UCSD-AML1 (cell line): ENCODE results near the gene RC3H2.

Experiments
- DNase-seq: peaks from one replicate; lab custom pipeline; 2025; ENCODE audit not compliant: unreplicated experiment; lab: John Stamatoyannopoulos, UW

RC3H2 gene

DNA sequence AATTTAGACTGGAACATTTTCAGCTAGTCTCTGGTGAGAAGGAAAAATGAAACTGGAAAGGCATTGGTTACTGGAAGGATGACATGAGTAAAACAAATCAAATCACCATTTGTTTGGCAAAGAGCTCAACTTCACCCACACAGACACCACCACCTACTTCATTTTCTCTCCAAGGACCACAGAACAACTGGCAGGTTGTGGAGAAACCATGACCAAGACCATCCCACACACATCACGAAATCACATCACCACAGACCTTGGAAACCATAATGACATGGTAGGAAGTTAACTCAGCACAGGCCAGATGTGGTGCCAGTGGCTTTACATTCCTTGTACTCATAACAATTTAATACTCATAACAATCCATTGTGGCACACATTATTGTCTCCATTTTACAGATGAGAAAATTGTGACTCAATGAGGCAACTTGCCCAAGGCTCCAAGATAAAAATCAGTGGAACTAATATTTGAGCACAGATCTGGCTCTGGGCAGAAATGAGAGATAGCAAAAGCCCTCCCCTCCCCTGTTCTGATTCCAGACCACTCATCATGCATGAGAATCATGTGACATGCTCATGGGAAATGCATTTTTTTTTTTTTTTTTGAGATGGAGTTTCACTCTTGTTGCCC is 97.8 kb downstream of the RC3H2 start:
- no peak for DNase-seq

DNA sequence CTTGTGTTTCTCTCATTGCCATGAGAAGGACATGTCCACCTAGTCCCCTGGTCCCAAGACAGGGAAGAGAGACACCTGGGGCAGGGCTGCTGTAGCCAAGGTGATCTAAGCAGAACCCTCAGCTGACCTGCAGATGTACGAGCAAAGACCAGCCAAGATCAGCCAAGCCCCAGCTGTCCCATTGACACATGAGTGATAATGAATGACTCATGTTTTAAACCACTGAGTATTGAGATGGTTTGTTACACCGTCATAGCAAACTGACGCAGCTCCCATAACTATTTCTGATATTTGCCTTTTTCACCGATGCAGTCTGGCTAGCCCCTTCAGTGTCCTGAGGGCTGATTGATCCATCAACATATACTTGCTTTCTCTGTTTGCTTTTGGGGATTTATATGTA is 98.5 kb downstream of the RC3H2 start:
- DNase-seq = no peak

DNA sequence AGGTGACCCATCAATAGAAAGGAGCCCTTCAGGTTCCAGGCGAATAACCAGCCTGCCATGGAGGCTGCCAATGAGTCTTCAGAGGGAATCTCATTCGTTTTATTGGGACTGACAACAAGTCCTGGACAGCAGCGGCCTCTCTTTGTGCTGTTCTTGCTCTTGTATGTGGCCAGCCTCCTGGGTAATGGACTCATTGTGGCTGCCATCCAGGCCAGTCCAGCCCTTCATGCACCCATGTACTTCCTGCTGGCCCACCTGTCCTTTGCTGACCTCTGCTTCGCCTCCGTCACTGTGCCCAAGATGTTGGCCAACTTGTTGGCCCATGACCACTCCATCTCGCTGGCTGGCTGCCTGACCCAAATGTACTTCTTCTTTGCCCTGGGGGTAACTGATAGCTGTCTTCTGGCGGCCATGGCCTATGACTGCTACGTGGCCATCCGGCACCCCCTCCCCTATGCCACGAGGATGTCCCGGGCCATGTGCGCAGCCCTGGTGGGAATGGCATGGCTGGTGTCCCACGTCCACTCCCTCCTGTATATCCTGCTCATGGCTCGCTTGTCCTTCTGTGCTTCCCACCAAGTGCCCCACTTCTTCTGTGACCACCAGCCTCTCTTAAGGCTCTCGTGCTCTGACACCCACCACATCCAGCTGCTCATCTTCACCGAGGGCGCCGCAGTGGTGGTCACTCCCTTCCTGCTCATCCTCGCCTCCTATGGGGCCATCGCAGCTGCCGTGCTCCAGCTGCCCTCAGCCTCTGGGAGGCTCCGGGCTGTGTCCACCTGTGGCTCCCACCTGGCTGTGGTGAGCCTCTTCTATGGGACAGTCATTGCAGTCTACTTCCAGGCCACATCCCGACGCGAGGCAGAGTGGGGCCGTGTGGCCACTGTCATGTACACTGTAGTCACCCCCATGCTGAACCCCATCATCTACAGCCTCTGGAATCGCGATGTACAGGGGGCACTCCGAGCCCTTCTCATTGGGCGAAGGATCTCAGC is 104.8 kb downstream of the RC3H2 start, which contains the start of gene OR1K1:
Gene OR1K1 (plus strand): TSS at position 58 of the 995 bp plus-strand sequence. CDS start 0 bp downstream, at position 58.
- no peak for DNase-seq

DNA sequence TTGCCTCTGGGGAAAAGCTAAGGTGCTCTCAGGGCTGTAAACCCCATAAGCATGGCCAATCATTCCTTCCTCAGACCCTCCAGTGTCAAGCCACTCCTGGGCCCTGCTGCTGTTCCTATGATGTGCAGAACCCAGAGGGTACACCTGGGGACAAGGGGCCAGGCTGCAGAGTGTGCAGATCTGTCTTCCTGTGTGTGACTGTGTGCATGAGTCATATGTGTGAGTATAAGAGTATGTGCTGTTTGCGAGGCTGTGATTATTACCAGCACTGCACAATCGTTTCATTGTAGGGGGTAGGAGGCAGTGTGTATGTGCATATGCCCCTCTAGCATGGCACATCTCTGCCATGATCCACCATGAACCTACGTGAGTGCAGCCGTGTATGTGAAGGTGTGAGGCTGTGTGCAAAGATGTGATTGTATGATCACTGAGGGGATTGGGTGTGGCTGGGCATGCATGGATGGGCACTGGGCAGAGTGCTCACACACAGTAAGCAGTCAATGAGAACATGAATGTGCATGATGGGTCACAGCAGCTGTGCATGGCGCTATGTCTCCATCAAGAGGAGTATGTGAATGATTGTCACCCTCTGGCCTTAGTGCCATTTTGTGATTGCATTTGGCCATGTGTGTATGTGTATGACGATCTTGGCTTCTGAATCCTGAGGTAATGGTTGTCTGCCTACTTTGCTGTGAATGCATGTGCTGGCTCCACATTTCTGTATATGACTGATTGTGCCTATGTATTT is 107.7 kb downstream of the RC3H2 start:
- no peak for DNase-seq
